Measurements from ENCODE around the gene CCDC6. TPM values are rescaled to one million over a fixed set of nuclear protein-coding genes. Genes with fewer than 3 reads are reported as not detected.

CCDC6 gene
- total and polyA plus RNA-seq, 2 experiments from 2014 or later = 19.4 to 23.2 TPM

DNA sequence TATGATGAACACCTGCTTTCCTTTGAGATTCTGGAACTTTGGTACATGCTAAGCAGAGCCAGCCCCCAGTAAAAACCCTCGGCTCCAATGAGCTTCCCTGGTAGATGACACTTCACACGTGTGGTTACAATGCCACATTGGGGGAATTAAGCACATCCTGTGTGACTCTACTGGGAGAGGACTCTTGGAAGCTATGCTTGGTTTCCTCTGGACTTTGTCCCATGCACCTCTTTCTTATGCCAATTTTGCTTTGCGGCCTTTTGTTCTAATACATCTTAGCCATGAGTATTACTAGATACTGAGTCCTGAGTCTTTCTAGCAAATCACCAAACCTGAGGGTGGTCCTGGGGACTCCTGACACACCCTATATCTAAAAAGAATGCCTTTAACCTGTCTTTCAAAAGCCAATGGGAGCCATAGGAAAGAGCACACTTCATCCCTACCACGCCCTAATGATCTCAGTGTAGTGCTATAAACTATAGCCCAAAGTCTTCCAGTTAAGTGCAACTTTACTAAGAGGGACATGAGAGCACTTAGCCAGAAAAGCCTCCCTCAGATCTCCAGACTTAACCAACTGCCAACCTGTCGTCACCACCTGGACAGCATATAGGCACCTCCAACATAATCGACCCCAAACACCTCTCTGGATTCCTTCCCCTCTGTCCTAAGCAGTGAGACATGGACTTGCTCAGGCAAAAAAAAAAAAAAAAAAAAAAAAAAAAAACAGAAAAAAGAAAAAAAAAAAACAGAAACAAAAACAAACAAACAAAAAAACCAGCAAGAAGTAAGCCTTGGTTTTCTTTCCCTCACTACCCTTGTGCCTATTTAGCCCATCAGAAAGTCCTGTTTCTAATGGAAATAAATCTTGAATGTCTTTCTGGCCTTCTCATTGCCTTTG, 37.4 kb downstream of the CCDC6 start:
- no peak for TF ChIP-seq EZH2phosphoT487 (IDR thresholded peaks at IDR 0.05; ENCODE audit: insufficient read depth, low read depth)
- no peak for TF ChIP-seq EZH2 (IDR thresholded peaks at IDR 0.05; ENCODE audit: insufficient read depth, poor library complexity, severe bottlenecking)
- H3K79me2 ChIP-seq (ENCODE audit: insufficient read depth) = peaks cover 98% of the 10 kb centered on the region
- no peak overlapping the region for H3K4me3 ChIP-seq
- H3K27ac ChIP-seq = no peak overlapping the region
- no peaks in the 10 kb centered on the region for H3K36me3 ChIP-seq (ENCODE audit: low read depth)
- 0 out of 2 replicates have a peak, but pooled peaks cover 2% of the 10 kb centered on the region for H3F3A ChIP-seq (ENCODE audit: insufficient read depth)
- H3K4me1 ChIP-seq (ENCODE audit: insufficient read depth) = peaks cover 16% of the 10 kb centered on the region
- 59 to 71% methylated on average over 6 of the region's 6 CpGs for WGBS, 2 experiments (ENCODE audit: low coverage in 1 of 2, low lambda C conversion rate in 2 of 2, missing lambda C conversion rate in 2 of 2)
- in situ Hi-C loops (cut with MboI) = no loop called here
- H3K9me3 ChIP-seq (ENCODE audit: low read depth) = no peaks in the 10 kb centered on the region
- no peak for DNase-seq
- no peaks in the 10 kb centered on the region for H3K9me2 ChIP-seq (ENCODE audit: insufficient read depth)
- no peaks in the 10 kb centered on the region for H3K27me3 ChIP-seq (replicated peaks; ENCODE audit: insufficient read depth)
- H3K9ac ChIP-seq = no peak overlapping the region
- H2AFZ ChIP-seq = no peak overlapping the region
- H4K20me1 ChIP-seq (ENCODE audit: insufficient read depth) = peaks cover 8% of the 10 kb centered on the region
- H3K4me2 ChIP-seq (ENCODE audit: unreplicated experiment) = no peak overlapping the region

DNA sequence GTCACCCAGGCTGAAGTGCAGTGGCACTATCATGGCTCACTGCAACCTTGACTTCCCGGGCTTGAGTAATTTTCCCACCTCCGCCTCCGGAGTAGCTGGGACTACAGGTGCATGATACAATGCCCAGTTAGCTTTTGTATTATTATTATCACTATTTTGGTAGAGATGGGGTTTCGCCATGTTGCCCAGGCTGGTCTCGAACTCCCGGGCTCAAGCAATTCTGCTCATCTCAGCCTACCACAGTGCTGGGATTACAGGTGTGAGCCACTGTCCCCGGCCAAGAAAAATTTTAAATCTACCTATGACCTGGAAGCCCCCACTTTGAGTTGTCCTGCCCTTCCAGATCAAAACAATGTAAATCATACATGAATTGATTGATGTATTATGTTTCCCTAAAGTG, 38.8 kb downstream of the CCDC6 start:
- in situ Hi-C loops (cut with MboI) = no loop called here
- H3K79me2 ChIP-seq (ENCODE audit: insufficient read depth) = peaks cover 98% of the 10 kb centered on the region

GRCh38 chr10:59865101-59865500, 41.3 kb downstream of the CCDC6 start:
- Histone ChIP-seq H4K20me1 (ENCODE audit: insufficient read depth) (peaks cover 19% of the 10 kb centered on the region), H3K9me3 (ENCODE audit: low read depth) (no peaks in the 10 kb centered on the region), H3F3A (ENCODE audit: insufficient read depth) (0 out of 2 replicates have a peak, but pooled peaks cover 4% of the 10 kb centered on the region), H3K27ac (no peak overlapping the region), H3K4me1 (ENCODE audit: insufficient read depth) (no peaks in the 10 kb centered on the region), H2AFZ (no peak overlapping the region), H3K9ac (no peak overlapping the region), H3K27me3 (replicated peaks; ENCODE audit: insufficient read depth) (no peaks in the 10 kb centered on the region), H3K36me3 (ENCODE audit: low read depth) (no peaks in the 10 kb centered on the region), H3K4me2 (ENCODE audit: unreplicated experiment) (no peak overlapping the region), H3K9me2 (ENCODE audit: insufficient read depth) (no peaks in the 10 kb centered on the region), H3K79me2 (ENCODE audit: insufficient read depth) (peaks cover 100% of the 10 kb centered on the region), H3K4me3 (no peak overlapping the region)
- TF ChIP-seq EZH2 (IDR thresholded peaks at IDR 0.05; ENCODE audit: insufficient read depth, poor library complexity, severe bottlenecking) (no peak), EZH2phosphoT487 (IDR thresholded peaks at IDR 0.05; ENCODE audit: insufficient read depth, low read depth) (no peak)
- in situ Hi-C loops (cut with MboI) = no loop called here
- peak; percentile 13 for DNase-seq
- WGBS, 2 experiments (ENCODE audit: low coverage in 1 of 2, low lambda C conversion rate in 2 of 2, missing lambda C conversion rate in 2 of 2) = 97 to 99% methylated on average over 5 of the region's 5 CpGs

More for the DNA sequence above, 38.8 kb downstream of the CCDC6 start:
- no peaks in the 10 kb centered on the region for H3K36me3 ChIP-seq (ENCODE audit: low read depth)
- H3K4me1 ChIP-seq (ENCODE audit: insufficient read depth) = peaks cover 2% of the 10 kb centered on the region; the same call in 1 of the 2 replicates
- H3K9ac ChIP-seq = no peak overlapping the region
- peaks cover 11% of the 10 kb centered on the region for H4K20me1 ChIP-seq (ENCODE audit: insufficient read depth)
- H3K27ac ChIP-seq = no peak overlapping the region
- no peak overlapping the region for H3K4me2 ChIP-seq (ENCODE audit: unreplicated experiment)
- H2AFZ ChIP-seq = no peak overlapping the region
- 0 out of 2 replicates have a peak, but pooled peaks cover 4% of the 10 kb centered on the region for H3F3A ChIP-seq (ENCODE audit: insufficient read depth)
- no peak overlapping the region for H3K4me3 ChIP-seq
- TF ChIP-seq EZH2phosphoT487 (IDR thresholded peaks at IDR 0.05; ENCODE audit: insufficient read depth, low read depth) = no peak
- no peak for TF ChIP-seq EZH2 (IDR thresholded peaks at IDR 0.05; ENCODE audit: insufficient read depth, poor library complexity, severe bottlenecking)
- H3K9me3 ChIP-seq (ENCODE audit: low read depth) = no peaks in the 10 kb centered on the region
- H3K9me2 ChIP-seq (ENCODE audit: insufficient read depth) = no peaks in the 10 kb centered on the region
- WGBS, 2 experiments (ENCODE audit: low coverage in 1 of 2, low lambda C conversion rate in 2 of 2, missing lambda C conversion rate in 2 of 2) = 90 to 93% methylated on average over 7 of the region's 7 CpGs
- H3K27me3 ChIP-seq (replicated peaks; ENCODE audit: insufficient read depth) = no peaks in the 10 kb centered on the region
- DNase-seq = no peak

GRCh38 chr10:59864141-59864962, 42.0 kb downstream of the CCDC6 start:
- Histone ChIP-seq H3K4me2 (ENCODE audit: unreplicated experiment) (no peak overlapping the region), H3K79me2 (ENCODE audit: insufficient read depth) (peaks cover 100% of the 10 kb centered on the region), H3K9me3 (ENCODE audit: low read depth) (no peaks in the 10 kb centered on the region), H3K4me3 (no peak overlapping the region), H2AFZ (no peak overlapping the region), H3K9ac (no peak overlapping the region), H3K27me3 (replicated peaks; ENCODE audit: insufficient read depth) (no peaks in the 10 kb centered on the region), H4K20me1 (ENCODE audit: insufficient read depth) (peaks cover 19% of the 10 kb centered on the region), H3F3A (ENCODE audit: insufficient read depth) (0 out of 2 replicates have a peak, but pooled peaks cover 4% of the 10 kb centered on the region), H3K9me2 (ENCODE audit: insufficient read depth) (no peaks in the 10 kb centered on the region), H3K4me1 (ENCODE audit: insufficient read depth) (no peaks in the 10 kb centered on the region), H3K36me3 (ENCODE audit: low read depth) (no peaks in the 10 kb centered on the region), H3K27ac (no peak overlapping the region)
- no peak for DNase-seq
- WGBS, 2 experiments (ENCODE audit: low coverage in 1 of 2, low lambda C conversion rate in 2 of 2, missing lambda C conversion rate in 2 of 2) = 51 to 58% methylated on average over 5 of the region's 5 CpGs
- no peak for TF ChIP-seq EZH2 (IDR thresholded peaks at IDR 0.05; ENCODE audit: insufficient read depth, poor library complexity, severe bottlenecking)
- no peak for TF ChIP-seq EZH2phosphoT487 (IDR thresholded peaks at IDR 0.05; ENCODE audit: insufficient read depth, low read depth)
- in situ Hi-C loops (cut with MboI) = no loop called here

Data from GM23248 (cell line).